Loucy (cell line): ENCODE measurements around the gene ALDOA.

Experiments used
- H2AFZ ChIP-seq: fragments of 200-600 bp; sonication (generic); 2 replicates; pipeline ENCODE4 v1.6.0; 2016; ENCODE audit warnings: antibody characterized with exemption, mild to moderate bottlenecking, low read length, moderate library complexity
- H3F3A ChIP-seq: fragments of 200-600 bp; 2 replicates; pipeline ENCODE4 v1.6.0; 2016; ENCODE audit warnings: antibody characterized with exemption, low read depth, mild to moderate bottlenecking
- H3K27me3 ChIP-seq: fragments of 200-600 bp; sonication (generic); 2 replicates; pipeline ENCODE4 v1.6.1; 2014; ENCODE audit warnings: low read length, mild to moderate bottlenecking; ENCODE audit not compliant: insufficient read depth, poor library complexity, severe bottlenecking
- H3K36me3 ChIP-seq: fragments of 200-600 bp; sonication (generic); 2 replicates; pipeline ENCODE4 v1.6.1; 2016; ENCODE audit warnings: low read length; ENCODE audit not compliant: insufficient read depth
- H3K4me1 ChIP-seq: fragments of 200-600 bp; sonication (generic); 2 replicates; pipeline ENCODE4 v1.5.1; 2014; ENCODE audit warnings: low read length, mild to moderate bottlenecking; ENCODE audit not compliant: insufficient read depth, poor library complexity, severe bottlenecking
- H3K4me2 ChIP-seq: fragments of 200-600 bp; sonication (generic); 2 replicates; pipeline ENCODE4 v1.6.0; 2014; ENCODE audit warnings: antibody characterized with exemption, low read length, low read depth, mild to moderate bottlenecking; ENCODE audit not compliant: poor library complexity, severe bottlenecking
- H3K4me3 ChIP-seq: fragments of 200-600 bp; sonication (generic); 2 replicates; pipeline ENCODE4 v1.5.1; 2014; ENCODE audit warnings: low read length, mild to moderate bottlenecking, mixed read lengths; ENCODE audit not compliant: poor library complexity, severe bottlenecking
- H3K79me2 ChIP-seq: fragments of 200-600 bp; sonication (generic); 2 replicates; pipeline ENCODE4 v1.6.1; 2014; ENCODE audit warnings: low read length; ENCODE audit not compliant: insufficient read depth
- H3K9ac ChIP-seq: fragments of 200-600 bp; sonication (generic); 2 replicates; pipeline ENCODE4 v1.6.0; 2014; ENCODE audit warnings: mild to moderate bottlenecking, low read depth, low read length, moderate library complexity; ENCODE audit not compliant: poor library complexity, severe bottlenecking
- H3K9me2 ChIP-seq: fragments of 200-600 bp; sonication (generic); replicated peaks from 2 replicates; pipeline ENCODE4 v1.6.1; 2016; ENCODE audit warnings: low read depth, low read length, mixed read lengths
- H3K9me3 ChIP-seq: fragments of 200-600 bp; sonication (generic); 2 replicates; pipeline ENCODE4 v1.6.1; 2014; ENCODE audit warnings: mild to moderate bottlenecking, antibody characterized with exemption, low read length, low read depth; ENCODE audit not compliant: insufficient read depth
- H4K20me1 ChIP-seq: fragments of 200-600 bp; sonication (generic); 2 replicates; pipeline ENCODE4 v1.6.0; 2014; ENCODE audit warnings: antibody characterized with exemption, low read length, mild to moderate bottlenecking; ENCODE audit not compliant: insufficient read depth, poor library complexity, severe bottlenecking
- EZH2phosphoT487 ChIP-seq: fragments of 200-600 bp; IDR thresholded peaks from 2 replicates; pipeline ENCODE4 v1.6.1; 2018; ENCODE audit warnings: antibody characterized with exemption, mild to moderate bottlenecking, moderate library complexity, borderline replicate concordance
- TF ChIP-seq, protein P1 (sequence below): fragments of 200-600 bp; sonication (generic); conservative IDR thresholded peaks from 2 replicates; pipeline ENCODE4 v1.5.1; 2014; ENCODE audit warnings: mild to moderate bottlenecking, antibody characterized with exemption, low read length

ALDOA gene

GRCh38 chr16:30115238-30115637, 49.7 kb downstream of the ALDOA start:
- H3K79me2 ChIP-seq: no peaks in the 10 kb centered on the region
- H3K9me2 ChIP-seq: no peaks in the 10 kb centered on the region
- TF ChIP-seq, protein P1, sequence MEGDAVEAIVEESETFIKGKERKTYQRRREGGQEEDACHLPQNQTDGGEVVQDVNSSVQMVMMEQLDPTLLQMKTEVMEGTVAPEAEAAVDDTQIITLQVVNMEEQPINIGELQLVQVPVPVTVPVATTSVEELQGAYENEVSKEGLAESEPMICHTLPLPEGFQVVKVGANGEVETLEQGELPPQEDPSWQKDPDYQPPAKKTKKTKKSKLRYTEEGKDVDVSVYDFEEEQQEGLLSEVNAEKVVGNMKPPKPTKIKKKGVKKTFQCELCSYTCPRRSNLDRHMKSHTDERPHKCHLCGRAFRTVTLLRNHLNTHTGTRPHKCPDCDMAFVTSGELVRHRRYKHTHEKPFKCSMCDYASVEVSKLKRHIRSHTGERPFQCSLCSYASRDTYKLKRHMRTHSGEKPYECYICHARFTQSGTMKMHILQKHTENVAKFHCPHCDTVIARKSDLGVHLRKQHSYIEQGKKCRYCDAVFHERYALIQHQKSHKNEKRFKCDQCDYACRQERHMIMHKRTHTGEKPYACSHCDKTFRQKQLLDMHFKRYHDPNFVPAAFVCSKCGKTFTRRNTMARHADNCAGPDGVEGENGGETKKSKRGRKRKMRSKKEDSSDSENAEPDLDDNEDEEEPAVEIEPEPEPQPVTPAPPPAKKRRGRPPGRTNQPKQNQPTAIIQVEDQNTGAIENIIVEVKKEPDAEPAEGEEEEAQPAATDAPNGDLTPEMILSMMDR: no peak
- no peak for TF ChIP-seq EZH2phosphoT487
- no peaks in the 10 kb centered on the region for H3K36me3 ChIP-seq
- no peaks in the 10 kb centered on the region for H3K9me3 ChIP-seq
- H2AFZ ChIP-seq: no peak overlapping the region
- H3K4me1 ChIP-seq: no peaks in the 10 kb centered on the region
- no peaks in the 10 kb centered on the region for H3K27me3 ChIP-seq
- H3K4me2 ChIP-seq: no peak overlapping the region
- H3F3A ChIP-seq: no peaks in the 10 kb centered on the region
- H4K20me1 ChIP-seq: no peaks in the 10 kb centered on the region
- H3K4me3 ChIP-seq: no peak overlapping the region
- no peak overlapping the region for H3K9ac ChIP-seq

- no peaks in the 10 kb centered on the region for H3K79me2 ChIP-seq
- no peak for TF ChIP-seq EZH2phosphoT487
- TF ChIP-seq, protein P1: no peak
- H3K9me3 ChIP-seq: no peaks in the 10 kb centered on the region
- no peak overlapping the region for H3K4me2 ChIP-seq
- H3K4me3 ChIP-seq: no peak overlapping the region
- H3K9ac ChIP-seq: no peak overlapping the region
- H3K4me1 ChIP-seq: peaks cover 8% of the 10 kb centered on the region
- no peaks in the 10 kb centered on the region for H3K36me3 ChIP-seq
- no peaks in the 10 kb centered on the region for H3F3A ChIP-seq
- no peaks in the 10 kb centered on the region for H3K27me3 ChIP-seq
- no peaks in the 10 kb centered on the region for H3K9me2 ChIP-seq
- no peaks in the 10 kb centered on the region for H4K20me1 ChIP-seq
- no peak overlapping the region for H2AFZ ChIP-seq
These were observed 51.0 kb downstream of the ALDOA start for GRCh38 chr16:30116291-30117207.

GRCh38 chr16:30117768-30118167, 52.2 kb downstream of the ALDOA start:
- H3K9ac ChIP-seq: no peak overlapping the region
- no peaks in the 10 kb centered on the region for H3K36me3 ChIP-seq
- peaks cover 19% of the 10 kb centered on the region for H3K4me1 ChIP-seq

More at GRCh38 chr16:30117768-30118167, 52.2 kb downstream of the ALDOA start:
- Histone ChIP-seq H3K79me2 (peaks cover 12% of the 10 kb centered on the region), H3K4me3 (no peak overlapping the region), H3K9me3 (no peaks in the 10 kb centered on the region), H3K9me2 (no peaks in the 10 kb centered on the region), H2AFZ (no peak overlapping the region), H3F3A (no peaks in the 10 kb centered on the region), H3K4me2 (no peak overlapping the region), H4K20me1 (no peaks in the 10 kb centered on the region), H3K27me3 (no peaks in the 10 kb centered on the region)
- TF ChIP-seq, protein P1: no peak
- no peak for TF ChIP-seq EZH2phosphoT487
